DMS153 (cell line): ENCODE data around the gene NRF1.

Source experiments
- DNase-seq: peaks from one replicate; lab custom pipeline; 2025; lab: John Stamatoyannopoulos, UW

Gene NRF1

DNA sequence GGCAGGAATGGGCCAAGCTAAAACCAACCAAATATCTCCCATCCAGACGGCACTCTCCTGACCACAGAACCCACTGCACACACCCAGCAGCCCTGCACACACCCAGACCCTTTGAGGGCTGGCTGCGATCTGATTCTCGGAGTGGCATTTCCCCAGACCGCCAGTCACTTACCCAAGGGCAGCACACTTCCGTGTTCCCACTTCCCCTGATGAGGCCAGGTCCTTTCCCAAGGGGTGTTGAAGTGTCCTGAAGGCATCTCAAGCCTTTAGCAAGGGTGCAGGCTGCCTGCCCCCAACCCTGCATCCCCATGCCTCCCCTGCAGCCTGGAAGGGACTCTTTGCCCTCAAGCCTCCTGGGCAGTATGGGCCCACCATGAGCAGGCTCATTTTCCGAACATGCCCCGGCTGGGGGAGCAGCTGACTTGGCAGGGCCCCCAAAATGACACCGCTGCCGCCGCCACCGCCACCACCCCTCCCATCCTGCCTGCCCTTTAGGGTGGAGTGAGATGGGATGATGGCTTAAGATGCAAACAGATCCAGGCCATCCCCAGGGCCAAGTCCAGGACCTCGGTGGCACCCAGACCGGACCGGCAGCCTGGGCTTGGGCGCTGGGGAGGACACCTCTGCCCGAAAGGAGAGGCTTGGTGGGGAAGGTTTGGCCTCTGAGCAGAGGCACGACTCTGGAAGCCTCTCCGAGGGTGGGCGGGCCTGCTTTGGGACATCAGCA is 159.8 kb downstream of the NRF1 start:
- DNase-seq: no peak

DNA sequence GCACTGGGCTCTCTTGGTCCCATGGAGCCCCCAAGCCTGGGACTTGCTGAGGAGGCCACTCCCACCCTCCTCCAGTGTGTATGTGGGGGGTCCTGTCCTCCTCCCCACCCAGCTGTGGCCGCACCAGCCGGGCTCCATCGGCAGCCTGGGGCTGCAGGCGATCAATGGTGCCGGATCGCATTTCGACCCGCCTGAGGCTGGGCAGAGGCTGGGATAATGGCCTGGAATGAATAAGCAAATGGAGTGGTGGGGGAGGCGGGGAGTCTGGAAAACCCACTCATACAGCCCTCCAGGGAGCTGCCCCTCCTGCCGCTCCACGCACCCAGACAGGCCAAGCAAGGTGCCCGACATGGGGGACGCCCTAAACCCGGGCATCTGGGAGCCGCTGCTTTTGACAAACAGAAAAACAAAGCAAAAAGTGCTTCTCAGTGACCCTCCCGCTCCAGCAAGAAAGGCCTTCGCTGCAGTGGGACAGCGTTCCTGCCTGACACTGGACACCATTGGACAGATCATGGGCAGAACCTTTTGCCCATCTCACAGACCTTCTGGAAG is 160.5 kb downstream of the NRF1 start:
- DNase-seq: no peak

DNA sequence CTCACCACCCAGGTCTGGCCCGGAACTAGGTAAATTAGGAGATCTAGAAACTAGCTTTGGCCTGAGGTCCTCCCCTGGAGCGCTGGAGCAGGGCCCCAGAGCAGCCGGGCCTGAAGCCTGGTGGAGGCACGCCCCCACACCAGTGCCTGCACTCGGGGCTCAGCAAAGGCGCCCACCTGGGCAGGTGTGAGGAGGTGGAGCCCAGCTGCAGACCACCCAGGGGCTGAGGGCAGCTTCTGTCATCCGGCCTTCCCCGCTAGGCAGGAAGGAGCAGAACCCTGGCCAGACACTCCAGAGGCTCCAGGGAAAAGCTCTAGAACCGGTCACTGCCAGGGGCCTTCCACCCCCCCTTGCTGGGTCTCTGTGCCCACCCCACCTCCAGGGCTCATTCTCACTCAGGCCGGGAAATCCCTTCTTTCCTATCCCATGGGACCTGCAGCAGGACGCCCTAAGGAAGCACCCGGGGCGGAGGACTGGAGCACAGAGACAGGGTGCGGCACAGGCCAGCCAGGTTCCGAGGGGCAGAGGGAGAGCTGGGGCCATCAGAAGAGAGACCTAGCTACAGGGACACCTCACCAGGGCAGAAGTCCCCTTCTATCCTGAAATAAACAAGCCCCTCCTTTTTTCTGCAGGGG is 161.2 kb downstream of the NRF1 start:
- DNase-seq: no peak

DNA sequence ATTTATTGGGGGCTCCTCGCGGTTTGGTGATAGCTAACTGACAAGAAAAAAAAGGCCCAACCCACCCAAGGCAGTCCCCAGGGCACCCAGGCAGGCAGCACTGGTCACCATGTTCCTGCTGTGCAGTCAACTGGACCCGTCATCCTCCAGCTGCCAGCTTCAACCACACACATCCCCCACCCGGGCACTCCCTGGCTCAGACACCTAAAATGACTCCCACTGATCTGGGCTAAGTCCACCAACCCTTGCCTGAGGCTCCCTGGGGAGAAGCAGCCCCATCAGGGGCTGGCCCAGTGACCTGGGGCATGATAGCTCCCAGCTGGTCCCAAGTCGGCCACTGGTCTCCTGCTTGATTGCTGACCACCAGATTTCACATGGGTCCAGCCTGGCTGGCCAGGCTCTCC is 161.8 kb downstream of the NRF1 start:
- DNase-seq: no peak

DNA sequence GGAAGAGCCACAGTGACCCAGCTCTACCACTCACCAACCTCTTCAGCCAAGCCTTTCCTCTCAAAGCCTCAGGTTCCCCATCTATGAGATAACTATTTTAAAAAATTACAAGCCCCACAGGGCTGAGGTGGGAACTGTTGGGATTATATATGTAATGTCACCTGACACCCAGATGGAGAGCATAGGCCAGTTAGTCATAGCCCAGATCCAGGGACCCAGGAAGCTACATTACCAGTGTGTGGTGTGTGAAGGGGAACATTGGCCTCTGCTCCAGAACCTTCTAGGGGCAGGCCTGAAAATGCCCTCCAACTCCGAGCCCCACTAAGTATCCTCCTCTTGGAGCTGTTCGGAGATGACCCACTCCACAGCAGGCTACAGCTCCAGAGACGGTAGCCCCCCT is 162.4 kb downstream of the NRF1 start:
- DNase-seq: no peak

DNA sequence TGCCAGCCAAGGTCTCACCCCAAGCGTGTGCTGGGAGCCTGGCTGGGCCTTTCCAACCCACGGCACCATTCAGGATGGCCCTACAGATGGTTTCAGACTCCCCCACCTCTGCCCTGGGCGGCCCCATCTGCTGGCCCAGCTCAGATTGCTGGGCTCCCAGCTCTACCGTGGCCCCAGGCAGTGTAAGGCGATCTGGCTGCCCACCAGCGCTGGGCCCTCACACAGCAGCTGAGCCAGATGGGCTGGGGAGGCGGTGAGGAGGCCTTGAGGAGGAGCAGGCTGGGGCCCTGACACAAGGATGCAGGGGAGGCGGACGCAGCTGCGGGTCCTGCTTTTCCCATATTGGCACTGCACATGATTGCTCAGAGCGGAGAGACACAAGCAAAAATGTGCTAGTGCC is 162.8 kb downstream of the NRF1 start:
- DNase-seq: no peak

DNA sequence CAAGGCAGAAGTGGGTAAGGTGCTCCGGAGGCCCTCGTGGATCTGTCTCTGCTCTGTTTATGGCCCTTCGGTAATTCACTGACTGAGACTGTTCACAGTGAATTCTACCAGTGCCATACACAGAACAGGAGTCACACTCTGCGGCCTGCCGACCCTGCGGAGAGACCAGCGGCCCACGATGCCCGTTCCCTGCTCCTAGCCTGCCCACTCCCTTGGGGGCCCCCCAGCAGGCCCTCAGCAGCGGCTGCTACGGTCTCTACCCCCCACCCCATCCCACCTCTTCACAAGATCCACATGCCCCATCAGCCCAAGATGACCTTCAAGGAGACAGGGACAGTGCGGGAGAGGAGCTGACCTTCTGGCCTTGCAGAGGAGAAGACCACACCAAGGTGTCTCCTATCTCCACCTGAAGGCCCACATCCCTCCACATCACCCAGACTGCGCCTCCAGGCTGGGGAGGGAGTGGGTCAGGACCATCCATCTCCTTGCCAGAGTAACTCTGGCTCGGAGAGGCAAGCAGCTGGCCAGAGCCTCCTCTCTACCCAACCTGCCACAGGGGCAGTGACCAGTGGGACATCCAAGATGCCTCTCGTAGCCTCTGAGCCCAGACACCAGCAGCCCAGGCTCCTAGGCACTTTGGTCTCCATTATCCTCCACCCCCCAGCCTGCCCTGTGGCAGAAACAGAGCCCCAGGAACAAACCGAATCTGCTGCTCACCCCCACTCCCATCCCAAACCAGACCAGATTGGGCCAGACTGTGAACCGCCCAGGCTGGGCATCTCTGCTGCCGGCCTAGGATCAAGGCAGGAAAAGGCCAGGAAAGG is 163.6 kb downstream of the NRF1 start:
- DNase-seq: no peak

DNA sequence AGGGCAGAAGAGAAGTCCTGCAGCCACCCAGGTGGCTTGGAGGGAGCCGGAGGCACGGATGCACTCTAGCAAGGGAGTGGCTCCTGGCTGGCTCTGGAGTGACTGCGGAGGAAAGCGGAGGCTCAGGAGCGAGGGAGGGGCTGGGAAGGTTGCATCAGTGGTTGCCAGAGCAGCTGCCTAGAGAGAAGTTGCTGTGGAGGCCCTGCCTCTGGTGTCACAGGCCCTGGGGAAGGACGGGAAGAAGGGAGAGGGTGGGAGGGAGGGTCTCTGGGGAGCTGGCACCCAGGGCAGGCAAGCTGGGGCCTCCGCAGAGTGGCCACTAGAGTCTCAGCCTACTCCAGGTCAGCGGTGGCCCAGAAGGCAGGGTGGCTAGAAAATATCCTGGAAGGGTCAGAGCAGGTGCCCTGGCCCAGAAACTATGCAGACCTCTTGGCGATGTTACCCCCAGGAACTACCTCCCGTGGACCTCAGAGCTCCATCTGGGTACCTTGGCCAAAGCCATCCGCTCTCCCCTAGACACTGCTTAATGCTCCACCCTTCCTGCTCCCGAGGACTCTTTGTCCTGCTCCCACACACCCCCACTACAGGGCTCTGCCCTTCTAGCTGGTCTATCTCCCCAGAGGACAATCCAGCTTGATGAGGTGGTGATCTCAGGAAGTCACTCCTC is 164.3 kb downstream of the NRF1 start:
- no peak for DNase-seq

DNA sequence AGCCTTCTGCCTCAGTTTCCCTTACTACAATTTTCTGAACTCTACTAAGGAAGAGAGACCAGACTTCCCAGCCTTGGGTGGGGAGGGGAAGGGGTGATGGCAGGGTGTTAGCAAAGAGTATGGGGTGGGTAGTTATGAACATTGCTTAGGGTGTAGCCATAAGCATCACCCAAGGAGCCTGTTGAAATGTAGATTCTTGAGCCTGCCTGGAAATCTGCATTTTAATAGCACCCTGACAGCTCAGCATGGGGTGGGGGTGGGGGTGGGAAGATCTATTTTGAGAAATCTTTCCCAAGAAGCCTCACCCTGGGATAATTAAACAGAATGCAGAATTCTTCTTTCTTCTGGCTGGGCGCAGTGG is 164.8 kb downstream of the NRF1 start:
- DNase-seq: no peak

DNA sequence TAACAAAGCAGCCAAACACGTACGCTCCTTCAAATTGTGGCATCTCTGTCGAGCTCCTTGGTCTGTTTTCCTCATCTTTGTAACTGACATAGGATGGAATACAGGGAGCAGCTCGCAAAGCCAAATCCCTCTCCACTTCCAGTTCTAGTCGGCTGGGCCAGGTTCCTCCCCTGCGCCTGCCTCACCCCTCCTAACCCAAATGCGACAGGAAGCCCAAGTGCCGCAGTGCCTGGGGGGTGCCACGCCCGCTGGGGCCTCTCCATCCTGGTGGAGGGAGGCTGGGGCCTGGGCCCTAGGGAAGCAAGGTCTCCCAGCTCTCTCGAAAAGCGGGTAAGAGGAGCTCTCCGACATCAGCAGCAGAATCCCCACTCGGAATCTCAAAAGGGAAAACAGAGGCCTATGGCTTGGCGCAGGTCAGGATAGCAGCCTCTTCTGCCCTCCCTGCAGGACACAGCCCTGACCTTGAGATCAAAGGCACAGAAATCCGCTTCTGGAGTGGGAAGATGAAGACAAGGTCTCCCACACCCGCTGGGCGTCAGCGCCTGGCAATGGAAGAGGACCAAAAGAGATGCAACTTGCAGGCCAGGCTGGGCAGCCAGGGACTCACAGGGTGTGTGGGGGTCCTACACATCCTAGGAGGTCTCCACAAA is 165.8 kb downstream of the NRF1 start:
- no peak for DNase-seq

DNA sequence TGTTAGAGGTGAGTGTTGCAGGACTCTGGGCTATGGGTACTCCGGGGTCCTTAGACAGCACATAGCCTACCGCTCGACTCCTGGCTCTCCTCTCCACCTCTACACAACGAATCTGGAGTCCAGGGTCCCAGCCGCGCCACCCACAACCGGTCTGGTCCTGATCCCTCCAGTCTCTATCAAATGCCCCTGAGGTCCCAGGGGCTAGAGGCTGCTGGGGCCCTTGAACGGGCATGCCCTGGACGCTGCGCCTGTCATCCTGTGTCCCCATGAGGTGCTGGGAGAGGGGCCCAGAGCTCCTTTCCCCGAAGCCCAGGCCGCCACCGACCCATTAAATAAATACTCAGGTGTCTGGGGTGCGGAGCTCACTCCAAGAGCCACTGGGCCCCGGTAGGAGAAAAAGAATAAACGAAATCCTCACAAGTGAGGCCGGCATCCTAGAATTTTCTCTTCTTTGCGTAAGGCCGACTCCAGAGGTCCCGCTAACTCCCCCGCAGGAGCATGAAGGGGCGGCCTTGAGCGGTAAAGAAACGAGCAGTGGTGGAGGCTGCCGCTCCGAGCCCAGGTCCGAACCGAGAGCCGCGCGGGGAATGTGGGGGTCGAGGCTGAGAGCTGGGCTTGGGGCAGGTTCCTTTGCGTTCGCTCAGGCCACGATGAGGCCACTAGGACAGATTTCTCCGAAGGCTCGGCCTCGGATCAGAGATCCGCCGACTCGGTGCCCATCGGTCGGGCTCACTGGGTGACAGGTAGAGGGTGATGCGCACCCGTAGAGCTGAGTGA is 166.7 kb downstream of the NRF1 start:
- DNase-seq: no peak

DNA sequence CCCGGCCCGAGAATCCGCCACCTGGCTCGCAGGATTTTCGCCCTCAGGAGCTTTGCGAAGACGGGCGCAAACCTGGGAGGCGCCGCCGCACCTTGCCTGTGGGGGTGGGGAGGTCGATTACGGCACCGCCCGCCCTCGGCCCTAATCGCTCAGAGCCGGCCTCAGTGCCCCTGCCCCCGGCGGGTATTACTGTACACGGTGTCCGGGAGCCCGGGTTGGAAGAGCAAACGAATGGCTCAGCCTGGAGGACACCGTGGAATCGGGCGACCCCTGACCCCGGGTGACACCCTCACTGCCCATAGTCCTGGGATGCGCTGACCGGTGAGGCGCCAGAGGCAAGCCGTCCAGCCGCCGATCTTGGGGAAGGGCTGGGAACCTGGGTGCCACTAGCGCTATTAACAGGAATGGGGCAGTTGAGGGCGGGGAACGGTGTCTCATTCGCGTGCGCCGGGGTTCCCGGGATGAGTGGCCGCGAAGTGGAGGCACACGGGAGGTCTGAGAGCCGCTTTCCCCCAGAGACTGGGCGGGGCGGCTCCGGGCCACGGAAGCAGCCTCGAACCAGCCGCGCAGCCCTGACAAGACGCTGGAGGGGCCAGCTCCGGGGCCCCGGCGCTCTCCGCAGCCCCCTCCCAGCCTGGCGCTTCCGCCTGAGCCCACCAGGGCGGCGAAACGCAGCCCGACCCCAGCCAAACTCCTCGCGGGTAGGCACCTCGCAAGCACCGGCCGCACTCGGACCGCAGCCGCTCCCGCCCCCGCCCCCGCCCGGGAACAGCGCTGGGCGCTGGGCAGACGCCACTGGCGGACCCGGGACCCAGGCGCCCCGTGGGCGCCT is 167.5 kb downstream of the NRF1 start:
- no peak for DNase-seq

DNA sequence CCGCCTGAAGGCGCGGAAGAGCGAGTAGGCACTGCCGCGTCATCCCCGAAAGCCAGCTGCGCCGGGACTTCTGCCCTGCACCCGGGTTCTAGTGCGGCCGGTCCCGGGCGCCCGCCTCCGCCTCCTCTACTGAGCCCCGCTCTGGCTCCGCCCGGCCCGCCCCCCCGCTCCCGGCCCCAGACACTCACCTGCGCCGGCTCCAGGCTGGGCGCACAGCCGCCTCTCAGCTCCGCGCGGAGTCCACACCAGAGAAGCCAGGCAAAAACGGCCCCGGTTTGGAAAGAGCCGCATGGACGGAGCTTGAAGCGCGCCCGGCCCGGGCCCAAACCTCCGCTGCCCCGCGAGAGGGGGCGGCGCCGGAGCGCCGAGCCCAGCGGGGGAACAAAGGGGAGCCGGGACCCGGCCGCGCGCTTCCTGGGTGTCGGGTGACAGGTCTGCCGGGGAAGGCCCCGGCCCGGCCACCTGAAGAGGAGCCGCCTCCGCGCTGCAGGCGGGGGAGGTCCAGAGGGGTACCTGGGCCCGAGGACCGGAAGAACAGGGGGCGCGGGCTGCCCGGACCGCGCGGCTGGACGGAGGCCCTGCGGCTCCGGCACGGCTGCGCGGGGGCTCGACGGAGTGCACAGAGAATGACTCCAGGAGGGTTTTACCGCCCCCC is 168.2 kb downstream of the NRF1 start:
- no peak for DNase-seq

DNA sequence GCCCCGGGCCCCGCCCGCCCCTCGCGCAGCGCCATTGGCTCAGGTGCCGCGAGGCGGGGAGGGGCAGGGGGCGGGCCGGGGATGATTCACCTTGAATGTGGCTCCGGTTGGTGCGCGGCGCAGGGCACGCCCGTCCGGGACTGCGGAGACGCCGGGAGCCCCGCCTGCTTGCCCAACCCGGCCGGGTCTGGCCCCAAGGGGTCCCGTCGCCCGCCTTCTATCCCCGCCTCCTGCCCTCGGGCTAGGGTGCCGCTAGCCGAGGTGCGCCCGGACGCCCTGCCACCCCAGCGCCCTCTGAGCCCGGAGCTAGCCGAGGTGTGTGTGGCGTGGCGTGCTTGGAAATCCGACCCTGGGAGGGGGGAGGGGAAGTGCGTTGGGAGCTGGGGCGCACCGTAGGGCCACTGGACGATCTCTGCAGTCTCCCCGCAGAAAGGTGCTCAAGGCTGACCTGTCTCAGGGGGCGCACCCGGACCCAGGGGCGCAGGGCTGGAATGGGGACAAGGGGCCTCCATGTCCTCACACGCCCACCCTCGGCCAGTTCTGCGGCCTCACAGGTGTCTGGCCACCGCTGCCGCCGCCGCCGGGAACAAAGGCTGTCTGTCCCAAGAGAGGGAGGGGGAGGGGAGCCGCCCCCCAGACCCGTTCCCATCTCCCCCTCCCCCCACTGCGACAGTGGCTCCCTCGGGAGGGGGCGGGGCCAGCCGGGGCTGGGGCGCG is 168.9 kb downstream of the NRF1 start:
- DNase-seq: peak; percentile 82

DNA sequence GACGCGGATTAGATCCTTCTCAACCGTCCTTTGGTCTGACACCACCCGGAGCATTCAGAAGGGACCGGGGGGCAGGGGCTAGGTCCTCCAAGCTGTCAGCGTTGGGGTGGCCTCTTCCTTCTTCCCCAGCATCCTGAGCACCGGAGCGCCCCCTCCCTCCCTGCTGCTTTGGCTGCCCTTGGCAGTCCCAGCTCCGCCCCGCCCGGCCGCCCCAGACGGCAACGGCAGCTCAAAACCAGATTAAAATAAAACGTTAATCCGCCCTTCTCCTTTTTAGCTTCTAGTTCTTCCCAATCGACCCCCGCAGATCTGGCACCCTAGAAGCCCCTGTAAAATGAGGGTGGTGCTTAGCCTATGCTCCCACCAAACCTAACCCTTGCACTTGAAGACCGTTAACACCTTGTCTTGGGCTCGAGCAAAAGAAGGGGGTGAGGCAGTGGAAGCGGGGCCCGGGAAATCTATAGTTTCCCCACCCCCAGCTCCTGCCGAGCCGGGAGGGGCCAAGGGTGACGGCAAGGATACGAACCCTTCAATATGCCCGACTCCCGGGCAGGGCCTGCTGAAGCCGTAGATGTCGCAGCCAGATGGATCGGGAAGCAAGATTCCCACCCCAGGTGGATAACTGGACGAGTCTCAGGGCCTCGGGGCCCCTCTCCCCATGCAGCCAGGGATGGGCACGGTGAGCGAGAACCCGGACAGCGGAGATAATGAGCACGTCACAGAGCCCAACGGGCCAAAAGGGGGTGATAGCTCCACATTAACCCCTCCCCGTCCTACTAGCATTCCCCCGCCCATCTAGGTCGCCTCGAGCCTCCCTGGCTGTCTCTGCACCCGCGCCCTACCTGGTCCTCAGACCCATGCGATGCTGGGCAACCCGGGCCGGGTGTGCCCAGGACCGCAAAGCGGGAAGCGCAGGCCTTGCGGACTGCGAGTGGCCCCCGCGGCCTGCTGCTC is 169.7 kb downstream of the NRF1 start:
- peak; percentile 20 for DNase-seq

DNA sequence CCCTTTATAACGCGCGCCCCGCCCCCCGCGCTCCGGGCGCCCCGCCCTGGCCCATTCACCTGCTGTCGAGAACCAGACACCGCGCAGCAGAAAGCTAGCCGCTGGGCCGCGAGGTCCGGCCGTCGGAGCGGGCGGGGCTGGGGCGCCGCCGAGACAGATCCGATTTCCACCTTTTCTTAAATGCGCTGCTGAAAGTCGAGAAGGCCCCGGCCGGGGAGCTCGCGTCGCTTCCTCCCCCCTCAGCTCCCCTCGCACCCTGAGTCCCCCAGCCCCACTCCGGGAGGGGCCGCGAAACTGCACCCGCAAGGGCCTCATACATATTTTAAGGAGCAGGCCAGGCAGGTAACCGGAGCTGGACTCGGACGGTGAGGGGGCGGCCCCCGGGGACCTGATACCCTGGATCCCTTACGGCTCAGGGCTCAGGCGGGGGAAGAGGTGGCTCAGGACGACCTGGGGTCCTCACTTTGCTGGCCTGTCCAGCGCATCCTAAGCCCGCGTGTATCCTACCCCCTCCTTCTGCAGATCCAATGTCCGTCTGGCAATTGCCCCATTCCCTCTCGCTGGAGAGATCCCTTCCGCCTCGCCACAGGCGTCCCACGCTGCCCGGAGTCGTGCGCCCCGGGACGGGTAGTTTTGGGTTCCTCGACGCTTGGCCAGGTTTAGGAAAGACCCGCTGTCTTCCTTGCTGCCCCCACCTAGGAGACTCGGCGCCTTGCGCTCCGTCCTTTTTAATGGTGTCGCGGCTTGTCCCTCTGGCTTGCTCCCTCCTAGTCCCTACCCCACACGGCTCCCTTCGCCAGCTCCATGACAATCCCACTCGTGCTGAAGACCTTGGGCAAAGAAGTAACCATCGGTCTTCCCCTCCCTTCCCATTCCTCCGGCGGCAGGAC is 170.7 kb downstream of the NRF1 start:
- no peak for DNase-seq
